Frontal cortex (tissue), 4 donors: ENCODE data around the gene JADE2. TPM values are rescaled to one million over a fixed set of nuclear protein-coding genes. Genes with fewer than 3 reads are reported as not detected.

Source experiments
- DNase-seq, 2 donors: peaks; one replicate each; pipeline ENCODE4 v3.0.0; 2012; ENCODE audit warnings: low spot score in 2 of 2
- FAIRE-seq: peaks from 2 replicates; lab custom pipeline; 2012; peaks lifted over from hg19 to GRCh38; lab: Jason Lieb, UNC
- total RNA-seq: library from RNA; depleted of rRNA; stranded (reverse); fragments of >200 nt; gene quantifications from one replicate; pipeline ENCODE4 v1.2.3, GENCODE V29; 2014
- donor health status: control.
- donor health status: control.
- donor health status: control.

JADE2 gene
- total RNA-seq, 1 donor from 2014 or later = 2.4 TPM

DNA sequence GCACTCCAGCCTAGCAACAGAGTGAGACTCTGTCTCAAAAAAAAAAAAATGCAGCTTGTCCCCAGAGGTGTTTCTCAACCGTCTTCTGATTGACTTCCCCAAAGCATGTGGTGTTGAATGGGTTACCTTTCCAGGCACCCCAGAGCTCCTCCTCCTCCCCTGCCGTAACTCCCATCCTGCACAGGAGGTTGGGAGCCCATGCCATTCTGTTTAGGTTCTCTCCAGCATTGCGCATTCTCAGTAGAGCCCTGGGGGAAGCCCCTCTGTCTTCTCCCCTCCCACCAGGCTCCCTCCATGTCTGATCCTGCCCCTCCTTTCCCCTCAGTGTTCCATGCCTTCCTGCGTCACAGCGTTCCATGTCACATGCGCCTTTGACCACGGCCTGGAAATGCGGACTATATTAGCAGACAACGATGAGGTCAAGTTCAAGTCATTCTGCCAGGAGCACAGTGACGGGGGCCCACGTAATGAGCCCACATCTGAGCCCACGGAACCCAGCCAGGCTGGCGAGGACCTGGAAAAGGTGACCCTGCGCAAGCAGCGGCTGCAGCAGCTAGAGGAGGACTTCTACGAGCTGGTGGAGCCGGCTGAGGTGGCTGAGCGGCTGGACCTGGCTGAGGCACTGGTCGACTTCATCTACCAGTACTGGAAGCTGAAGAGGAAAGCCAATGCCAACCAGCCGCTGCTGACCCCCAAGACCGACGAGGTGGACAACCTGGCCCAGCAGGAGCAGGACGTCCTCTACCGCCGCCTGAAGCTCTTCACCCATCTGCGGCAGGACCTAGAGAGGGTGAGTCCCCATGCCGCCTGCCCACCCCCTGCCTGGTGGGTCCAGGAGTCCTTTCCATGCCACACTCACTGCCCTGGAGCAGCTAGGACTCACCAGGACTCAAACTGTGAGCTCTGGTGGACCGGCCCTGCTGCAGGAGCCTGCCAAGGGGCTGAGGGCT lies 40.6 kb downstream of the JADE2 start:
- DNase-seq (no peak), FAIRE-seq (no peak)

DNA sequence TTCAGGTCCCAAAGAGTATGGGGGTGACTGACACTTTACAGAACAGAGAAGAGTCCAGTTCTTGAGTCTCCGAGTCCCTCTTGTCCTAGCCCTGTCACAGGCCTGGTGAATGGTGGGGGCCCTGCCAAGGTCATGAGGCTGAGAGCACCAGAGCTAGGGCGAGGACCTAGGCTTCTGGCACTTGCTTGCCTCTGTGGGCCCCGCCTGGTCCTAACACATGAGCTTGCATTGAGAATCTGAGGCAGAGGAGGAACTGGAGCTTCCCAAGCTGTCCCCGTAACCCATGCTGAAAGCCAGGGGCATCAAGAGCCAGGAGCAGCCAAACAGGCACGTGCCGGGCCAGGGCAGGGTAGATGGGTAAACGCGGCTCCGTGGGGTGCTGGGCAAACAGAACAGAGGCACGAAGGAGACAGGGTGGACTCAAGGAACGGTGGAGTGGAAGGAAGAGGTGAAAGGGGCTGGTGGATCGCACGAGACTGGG lies 41.3 kb downstream of the JADE2 start:
- DNase-seq = no peak
- FAIRE-seq = no peak

DNA sequence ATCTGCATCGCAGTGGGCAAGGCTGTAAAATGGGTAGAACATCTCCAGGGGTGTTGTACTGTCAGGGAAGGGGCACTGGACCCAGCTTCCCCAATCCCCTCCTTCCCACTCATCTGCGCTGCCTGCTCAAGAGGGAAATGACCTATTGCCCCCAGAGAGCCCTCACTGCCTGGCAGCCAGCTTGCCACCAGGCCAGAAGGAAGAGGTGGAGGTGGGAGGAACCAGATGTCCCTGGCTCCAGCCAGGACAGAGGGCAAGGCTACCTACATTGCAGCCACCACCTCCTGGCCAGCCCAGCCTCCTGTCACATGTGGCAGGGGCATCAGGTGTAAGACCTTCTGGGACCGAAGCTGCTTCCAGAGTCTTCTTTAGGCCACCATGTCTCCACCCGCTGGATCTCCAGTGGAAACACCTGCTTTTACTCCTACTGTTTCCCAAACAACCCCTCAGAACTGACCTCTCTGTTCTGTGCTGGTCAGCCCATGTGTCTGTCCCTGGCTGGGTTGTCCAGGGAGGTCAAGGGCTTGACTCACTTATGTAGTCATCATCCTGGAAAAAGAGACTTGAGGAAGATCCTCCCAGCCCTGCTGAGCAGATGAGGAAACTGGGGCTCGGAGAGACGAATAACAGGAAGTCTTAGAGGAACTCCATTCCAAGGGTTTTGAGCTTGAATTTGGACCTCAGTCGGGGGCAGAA lies 42.3 kb downstream of the JADE2 start:
- DNase-seq = no peak
- FAIRE-seq = no peak

DNA sequence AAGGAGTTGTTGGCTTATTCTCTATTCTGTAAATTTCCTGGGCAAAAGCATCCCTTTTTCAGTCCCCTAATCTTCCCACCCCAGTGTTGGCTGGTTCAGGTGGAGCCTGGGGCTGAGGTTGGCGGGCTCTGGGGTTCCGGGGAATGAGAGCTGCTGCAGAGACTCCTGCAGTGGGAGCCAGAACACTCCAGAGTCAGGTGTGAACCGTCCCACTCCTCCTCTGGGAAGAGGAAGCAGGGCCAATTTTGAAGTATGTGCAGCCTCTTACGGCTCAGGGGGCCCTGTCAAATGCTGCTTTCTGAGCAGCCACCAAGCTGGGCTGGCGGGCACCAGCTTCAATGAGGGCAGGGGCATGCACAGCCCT lies 42.8 kb downstream of the JADE2 start:
- DNase-seq (no peak), FAIRE-seq (no peak)

DNA sequence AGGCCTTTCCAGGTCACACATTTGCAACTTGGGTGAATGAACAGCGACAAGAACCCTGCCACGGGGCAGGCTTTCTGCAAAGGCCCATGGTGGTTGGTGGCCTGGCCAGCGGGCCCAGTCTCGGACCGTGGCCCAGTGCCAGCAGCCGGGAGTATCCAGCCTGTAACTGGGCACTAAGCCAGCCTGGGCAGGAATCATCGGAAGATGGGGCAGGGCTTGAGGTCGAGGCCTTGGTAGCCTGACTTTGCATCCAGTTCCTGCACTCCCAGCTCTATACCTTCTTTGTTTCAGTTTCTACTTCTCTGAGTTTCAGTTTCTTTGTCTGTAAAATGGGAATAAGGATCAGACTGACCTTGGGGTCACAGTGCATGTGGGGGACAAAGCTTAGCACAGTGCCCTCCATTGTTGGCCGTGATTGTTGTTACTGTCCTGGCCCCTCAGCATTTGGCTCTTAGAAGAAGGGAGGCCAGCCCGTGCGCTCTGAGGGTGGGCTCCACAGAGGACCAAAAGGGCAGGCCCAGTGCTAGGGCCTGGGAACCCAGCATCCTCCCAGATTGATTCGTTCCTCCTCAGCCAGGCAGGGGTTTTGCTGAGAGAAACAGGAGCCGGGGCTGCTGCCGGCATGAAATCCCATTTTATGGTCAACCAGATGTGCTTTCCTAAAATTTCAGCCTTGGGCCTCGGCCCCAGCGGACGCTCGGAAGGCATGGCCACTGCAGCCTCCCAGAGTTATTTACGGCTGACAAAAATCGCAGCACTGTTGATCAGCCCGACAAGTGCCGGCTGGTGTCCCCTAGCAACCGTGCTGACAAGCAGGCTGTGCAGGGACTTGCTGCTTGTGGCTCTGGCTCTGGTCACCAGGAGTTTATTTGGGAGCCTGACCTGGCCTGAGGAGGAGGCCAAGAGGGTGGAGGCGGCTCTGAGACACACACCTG lies 43.6 kb downstream of the JADE2 start:
- peak in 1 of 2 donors; percentile 72 for DNase-seq
- no peak for FAIRE-seq

DNA sequence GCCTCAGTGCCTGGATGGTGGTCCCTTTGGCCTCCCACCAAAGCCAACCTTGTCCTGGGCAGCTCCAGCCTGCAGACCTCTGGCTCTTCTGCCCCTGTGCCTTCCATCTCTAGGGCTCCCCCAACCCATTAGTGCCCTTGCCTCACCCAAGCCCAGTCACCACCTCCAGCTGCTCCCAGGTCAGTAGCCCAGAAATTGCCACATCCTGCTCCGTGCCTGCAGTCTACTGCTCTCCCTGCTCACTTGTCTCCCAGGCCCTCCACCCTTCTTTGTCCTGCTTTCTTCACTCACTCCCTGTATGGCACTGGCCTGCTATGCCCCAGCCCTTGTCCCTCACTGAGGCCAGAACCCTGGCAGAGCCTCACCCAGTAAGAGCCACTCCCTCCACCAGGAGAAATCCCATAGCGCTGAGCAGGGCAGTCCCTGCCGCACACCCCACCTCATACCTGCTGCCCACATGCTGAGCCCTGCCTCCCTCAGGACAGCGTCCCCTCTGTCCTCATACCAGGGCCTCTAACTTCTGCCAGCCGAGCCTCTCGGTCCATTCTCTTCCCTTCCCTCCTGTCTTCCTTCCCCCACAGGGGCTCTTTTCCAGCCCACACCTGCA lies 44.4 kb downstream of the JADE2 start:
- FAIRE-seq = no peak
- no peak for DNase-seq

DNA sequence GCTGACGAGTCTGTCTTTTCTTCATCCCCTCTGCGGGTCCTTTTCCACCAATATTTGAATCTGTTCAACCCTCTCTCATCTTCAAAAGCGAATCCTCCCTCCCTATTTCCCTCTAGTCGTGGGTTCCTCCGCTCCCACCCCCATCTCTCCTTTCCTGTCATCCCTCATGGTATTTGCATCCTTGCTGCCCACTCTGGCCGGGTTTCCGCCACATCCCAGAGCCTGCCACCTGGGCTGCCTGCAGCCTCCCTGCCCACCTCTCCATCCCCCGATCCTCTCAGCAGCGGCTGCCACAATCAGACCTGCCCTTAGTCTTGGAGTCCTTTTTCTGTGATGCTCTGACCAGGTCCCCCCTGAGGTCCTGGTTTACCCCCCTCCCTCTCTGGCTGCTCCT lies 44.9 kb downstream of the JADE2 start:
- DNase-seq (no peak), FAIRE-seq (no peak)

DNA sequence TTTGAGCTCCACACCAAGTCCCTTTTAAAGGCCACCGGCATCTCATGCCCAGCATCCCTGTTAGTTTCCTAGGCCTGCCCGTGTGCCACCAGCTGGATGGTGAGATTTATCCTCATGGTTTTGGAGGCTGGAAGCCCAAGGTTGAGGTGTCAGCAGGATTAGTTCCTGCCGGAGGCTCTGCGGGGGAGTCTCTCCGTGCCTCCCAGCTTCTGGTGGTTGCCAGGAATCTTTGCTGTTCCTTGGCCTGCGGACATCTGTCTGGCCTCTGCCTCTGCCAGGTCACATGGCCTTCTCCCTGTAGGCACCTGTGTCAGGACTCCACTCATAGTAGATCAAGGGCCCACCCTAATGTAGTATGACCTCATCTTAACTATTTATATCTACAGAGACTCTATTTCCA lies 45.4 kb downstream of the JADE2 start:
- DNase-seq = no peak
- FAIRE-seq = no peak

DNA sequence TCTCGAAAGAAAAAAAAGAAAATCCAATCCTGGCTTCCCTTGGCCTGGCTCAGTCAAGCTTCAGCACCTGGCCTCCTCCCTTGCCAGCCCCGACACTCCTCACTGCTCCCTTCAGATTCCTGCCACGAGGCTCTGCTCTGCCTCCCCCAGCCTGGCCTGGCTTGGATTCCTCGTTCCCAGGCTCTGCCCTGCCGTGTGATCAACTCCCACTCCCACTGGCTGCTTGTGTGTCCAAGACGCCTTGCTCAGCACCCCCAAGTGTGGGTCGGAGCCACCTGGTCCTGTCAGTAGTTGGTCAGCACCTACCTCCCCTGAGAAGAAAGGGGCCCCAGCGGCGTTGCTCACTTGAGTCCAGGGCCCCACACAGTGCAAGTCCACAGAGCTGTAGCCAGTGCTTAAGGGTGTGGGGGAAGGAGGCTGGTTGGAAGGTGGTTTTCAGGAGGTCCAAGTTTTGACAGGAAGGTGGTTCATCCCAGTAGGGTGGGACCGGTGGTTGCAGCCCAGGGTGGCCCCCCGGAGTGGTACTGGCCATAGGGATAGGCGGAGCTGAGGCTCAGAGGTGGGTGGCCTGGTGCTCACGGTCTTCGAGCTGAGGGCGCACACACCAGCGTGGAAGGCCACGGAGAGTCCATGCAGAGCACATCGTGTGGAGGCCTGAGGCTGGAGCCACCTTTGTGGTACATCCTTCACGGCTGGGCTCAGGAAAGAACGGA lies 46.4 kb downstream of the JADE2 start:
- FAIRE-seq = no peak
- DNase-seq = no peak

DNA sequence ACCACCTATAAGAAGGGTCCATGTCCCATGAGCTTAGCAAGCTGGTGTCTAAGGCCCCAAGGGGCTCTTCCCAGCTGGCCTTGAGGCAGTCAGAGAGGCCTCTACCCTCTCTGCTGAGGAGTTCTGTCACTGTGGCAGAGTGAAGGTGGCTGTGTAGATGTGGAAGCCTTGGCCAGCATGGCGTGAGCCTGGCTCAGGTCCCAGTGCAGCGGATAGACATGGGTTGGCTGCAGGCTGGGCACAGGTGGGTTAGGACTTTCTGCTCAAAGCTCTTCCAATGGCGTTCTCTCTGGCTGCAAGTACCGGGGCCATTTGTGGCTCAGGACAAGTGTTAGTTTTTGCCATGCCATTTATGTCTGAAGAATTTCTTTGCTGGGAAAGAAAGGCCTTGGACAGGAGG lies 47.3 kb downstream of the JADE2 start:
- no peak for FAIRE-seq
- no peak for DNase-seq

DNA sequence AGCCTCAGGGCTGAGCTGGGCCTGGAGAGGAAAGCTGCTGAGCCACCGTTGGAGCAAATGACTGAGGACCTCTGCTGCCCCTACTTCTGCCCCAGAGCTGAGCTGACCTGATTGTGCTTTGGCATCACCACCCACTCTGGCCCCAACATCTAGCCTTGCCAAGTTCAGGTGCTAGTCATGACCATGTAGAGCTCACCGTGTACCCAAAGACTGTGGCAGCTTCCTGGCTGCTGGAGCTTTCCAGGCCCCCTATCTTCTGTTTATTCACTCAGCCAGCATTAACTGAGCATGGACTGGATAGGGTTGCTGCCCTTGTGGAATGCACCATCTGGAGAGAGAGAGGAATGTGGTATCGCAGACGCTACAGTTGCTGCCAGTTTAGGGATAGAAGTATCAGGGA lies 49.1 kb downstream of the JADE2 start:
- FAIRE-seq = no peak
- no peak for DNase-seq

DNA sequence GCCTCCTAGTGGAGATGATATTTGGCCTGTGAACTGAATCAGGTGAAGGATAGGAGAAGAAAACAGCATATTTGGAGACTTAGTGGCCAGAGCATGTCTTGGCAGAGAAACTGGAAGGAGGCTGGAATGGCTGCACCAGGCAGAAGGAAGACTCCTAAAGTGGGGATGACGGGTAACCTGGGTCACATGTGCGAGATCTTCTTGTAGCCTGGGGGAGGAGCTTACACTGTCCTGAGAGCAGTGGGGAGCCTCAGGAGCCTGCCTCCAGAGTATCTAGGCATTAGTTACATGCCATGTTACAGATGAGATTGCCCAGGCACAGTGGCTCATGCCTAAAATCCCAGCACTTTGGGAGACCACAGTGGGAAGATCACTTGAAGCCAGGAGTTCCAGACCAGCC lies 49.8 kb downstream of the JADE2 start:
- no peak for FAIRE-seq
- no peak for DNase-seq

DNA sequence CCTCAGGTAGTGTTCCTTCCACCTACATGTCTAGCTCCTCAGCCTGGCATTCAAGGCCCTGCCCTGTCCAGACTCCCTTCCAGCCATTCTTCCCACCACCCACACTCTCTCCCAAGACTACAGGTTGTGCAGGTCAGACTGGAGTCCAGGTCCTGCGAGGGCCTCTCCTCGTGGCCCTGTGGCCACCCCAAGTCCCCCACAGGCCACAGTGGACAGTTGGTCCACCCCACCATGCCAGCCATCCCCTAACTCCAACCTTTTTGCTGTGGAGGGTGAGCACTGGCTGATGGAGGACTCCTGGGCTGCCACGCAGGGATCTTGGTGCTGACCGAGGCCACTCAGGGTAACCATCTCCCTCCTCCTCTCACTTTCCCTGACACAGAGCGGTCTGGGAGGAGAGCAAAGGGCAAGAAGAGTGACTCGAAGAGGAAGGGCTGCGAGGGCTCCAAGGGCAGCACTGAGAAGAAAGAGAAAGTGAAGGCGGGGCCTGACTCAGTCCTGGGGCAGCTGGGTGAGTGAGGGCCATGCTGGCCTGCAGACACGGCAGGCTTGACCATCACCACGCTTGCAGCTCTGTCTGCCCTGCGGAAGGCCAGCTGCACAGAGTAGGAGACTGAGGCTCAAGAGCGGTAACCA lies 51.0 kb downstream of the JADE2 start:
- DNase-seq (no peak), FAIRE-seq (no peak)

DNA sequence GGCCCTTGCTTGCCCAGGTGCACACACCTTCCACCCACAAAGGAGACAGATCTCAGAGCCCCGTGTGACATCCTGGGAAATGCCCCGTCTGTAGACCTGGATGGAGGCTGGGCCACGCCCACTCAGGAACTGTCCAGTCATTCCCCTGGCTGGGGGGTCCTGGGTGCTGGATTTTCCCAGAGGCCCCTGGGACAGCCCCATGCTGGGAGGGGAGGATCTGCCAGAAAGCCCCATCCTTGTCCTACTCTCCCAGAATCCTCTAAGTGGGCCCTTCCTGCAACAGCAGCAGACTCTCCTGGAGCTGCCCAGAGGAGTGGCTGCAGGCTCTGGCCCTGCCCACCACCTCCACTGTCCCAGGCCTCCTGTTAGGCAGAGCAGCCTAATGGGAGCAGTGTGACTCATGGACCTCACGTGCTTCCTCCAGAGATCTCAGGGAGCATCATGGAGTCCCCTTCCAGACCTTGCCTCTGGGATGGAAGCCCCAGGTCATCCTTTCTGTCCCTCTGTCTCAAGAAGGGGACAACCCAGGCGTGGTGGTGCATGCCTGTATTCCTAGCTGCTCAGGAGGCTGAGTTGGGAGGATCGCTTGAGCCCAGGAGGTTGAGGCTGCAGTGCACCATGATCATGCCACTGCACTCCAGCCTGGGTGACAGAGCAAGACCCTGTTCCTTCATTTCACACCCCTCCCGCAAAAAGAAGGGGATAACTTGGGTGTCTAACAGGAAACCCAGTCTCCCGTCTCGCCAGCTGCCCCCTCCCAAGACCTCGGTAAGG lies 51.7 kb downstream of the JADE2 start:
- DNase-seq (no peak), FAIRE-seq (no peak)

DNA sequence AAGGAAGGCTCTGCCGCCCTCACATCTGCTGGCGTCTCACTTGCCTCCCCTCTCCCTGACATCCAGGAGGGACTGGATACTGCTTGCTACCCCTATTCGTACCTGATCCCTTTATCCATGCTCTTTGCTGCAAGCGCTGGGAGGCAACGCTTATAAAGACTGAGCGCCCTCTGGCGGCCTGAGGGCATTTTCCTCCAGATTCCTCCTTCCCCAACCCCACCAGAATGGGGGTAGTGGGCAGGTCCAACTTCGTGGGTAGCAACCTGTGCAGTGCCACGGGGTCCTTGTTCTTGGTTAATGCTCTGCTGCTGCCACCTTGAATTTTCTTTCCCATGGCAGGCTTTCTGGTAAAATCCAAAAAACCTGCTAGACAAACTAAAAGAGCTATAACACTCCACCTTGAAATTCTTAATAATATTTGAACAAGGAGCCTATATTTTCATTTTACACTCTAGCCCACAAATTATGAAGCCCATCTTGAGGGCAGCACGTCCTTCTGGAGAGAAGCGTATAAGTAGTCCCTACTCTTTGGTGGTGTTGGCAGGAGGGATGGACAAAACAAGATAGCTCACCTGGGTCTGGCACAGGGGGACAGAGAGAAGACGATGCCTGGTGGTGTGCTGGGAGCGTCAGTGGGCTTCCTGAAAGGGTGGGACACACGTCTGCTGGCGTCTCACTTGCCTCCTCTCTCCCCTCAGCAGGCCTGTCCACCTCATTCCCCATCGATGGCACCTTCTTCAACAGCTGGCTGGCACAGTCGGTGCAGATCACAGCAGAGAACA lies 52.5 kb downstream of the JADE2 start:
- DNase-seq (peak; percentile 60 to 77), FAIRE-seq (no peak)

DNA sequence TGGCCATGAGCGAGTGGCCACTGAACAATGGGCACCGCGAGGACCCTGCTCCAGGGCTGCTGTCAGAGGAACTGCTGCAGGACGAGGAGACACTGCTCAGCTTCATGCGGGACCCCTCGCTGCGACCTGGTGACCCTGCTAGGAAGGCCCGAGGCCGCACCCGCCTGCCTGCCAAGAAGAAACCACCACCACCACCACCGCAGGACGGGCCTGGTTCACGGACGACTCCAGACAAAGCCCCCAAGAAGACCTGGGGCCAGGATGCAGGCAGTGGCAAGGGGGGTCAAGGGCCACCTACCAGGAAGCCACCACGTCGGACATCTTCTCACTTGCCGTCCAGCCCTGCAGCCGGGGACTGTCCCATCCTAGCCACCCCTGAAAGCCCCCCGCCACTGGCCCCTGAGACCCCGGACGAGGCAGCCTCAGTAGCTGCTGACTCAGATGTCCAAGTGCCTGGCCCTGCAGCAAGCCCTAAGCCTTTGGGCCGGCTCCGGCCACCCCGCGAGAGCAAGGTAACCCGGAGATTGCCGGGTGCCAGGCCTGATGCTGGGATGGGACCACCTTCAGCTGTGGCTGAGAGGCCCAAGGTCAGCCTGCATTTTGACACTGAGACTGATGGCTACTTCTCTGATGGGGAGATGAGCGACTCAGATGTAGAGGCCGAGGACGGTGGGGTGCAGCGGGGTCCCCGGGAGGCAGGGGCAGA lies 53.3 kb downstream of the JADE2 start:
- FAIRE-seq (no peak), DNase-seq (no peak)
